HEK293T (cell line): ENCODE results near the gene ARMCX1.

Source experiments
- BHLHE40 ChIP-seq: fragments of 450-650 bp; IDR thresholded peaks from 2 replicates; pipeline ENCODE4 v1.6.1; 2016; ENCODE audit warnings: mild to moderate bottlenecking, moderate library complexity, borderline replicate concordance
- ELF4 ChIP-seq: fragments of 450-650 bp; IDR thresholded peaks from 2 replicates; pipeline ENCODE4 v1.6.1; 2017; ENCODE audit warnings: antibody characterized with exemption
- FOXA1 ChIP-seq: fragments of 450-650 bp; IDR thresholded peaks from 2 replicates; pipeline ENCODE4 v1.6.1; 2016; ENCODE audit warnings: mild to moderate bottlenecking
- FOXK2 ChIP-seq: fragments of 450-650 bp; IDR thresholded peaks from 2 replicates; pipeline ENCODE4 v1.6.1; 2016; ENCODE audit warnings: mild to moderate bottlenecking
- FOXM1 ChIP-seq: fragments of 450-650 bp; IDR thresholded peaks from 2 replicates; pipeline ENCODE4 v1.6.1; 2017; ENCODE audit warnings: mild to moderate bottlenecking, borderline replicate concordance
- PKNOX1 ChIP-seq: fragments of 450-650 bp; IDR thresholded peaks from 2 replicates; pipeline ENCODE4 v1.6.1; 2016
- SP1 ChIP-seq: fragments of 450-650 bp; IDR thresholded peaks from 2 replicates; pipeline ENCODE4 v1.6.1; 2017
- SUZ12 ChIP-seq: fragments of 450-650 bp; IDR thresholded peaks from 2 replicates; pipeline ENCODE4 v1.6.1; 2016; ENCODE audit warnings: mild to moderate bottlenecking
- TARDBP ChIP-seq: fragments of 450-650 bp; IDR thresholded peaks from 2 replicates; pipeline ENCODE4 v1.6.1; 2016
- ZNF384 ChIP-seq: fragments of 450-650 bp; IDR thresholded peaks from 2 replicates; pipeline ENCODE4 v1.6.1; 2016

- TF ChIP-seq ELF4 (no peak), FOXK2 (no peak), TARDBP (no peak), FOXM1 (no peak), FOXA1 (no peak), SP1 (no peak), ZNF384 (no peak), SUZ12 (no peak), PKNOX1 (no peak), BHLHE40 (no peak)
These were observed 51.7 kb downstream of the ARMCX1 start for GRCh38 chrX:101602077-101602476.
